Bronchial epithelial cell (primary cell): ENCODE measurements around the gene KRT39. TPM values are rescaled to one million over a fixed set of nuclear protein-coding genes. Genes with fewer than 3 reads are reported as not detected.

Experiments
- DNase-seq: peaks from one replicate; pipeline ENCODE4 v3.0.0-alpha.2; 2010; ENCODE audit warnings: low read depth
- FAIRE-seq: peaks from 2 replicates; lab custom pipeline; 2011; peaks lifted over from hg19 to GRCh38; lab: Jason Lieb, UNC
- H3K27me3 ChIP-seq: 2 replicates; pipeline ENCODE4 v1.5.1; 2011; ENCODE audit warnings: low read length; ENCODE audit not compliant: control insufficient read depth, insufficient read depth
- H3K36me3 ChIP-seq: 2 replicates; pipeline ENCODE4 v1.5.1; 2011; ENCODE audit warnings: low read length; ENCODE audit not compliant: control insufficient read depth, insufficient read depth
- H3K4me3 ChIP-seq: 2 replicates; pipeline ENCODE4 v1.5.1; 2011; ENCODE audit warnings: mild to moderate bottlenecking, low read depth, low read length, control low read depth
- total RNA-seq: library from RNA; depleted of rRNA; stranded (reverse); fragments of >200 nt; gene quantifications from 2 replicates; pipeline ENCODE4 v1.2.1, GENCODE V29; 2014
- TF ChIP-seq, protein P1 (sequence below): IDR thresholded peaks from 2 replicates; pipeline ENCODE4 v1.5.1; 2011; ENCODE audit warnings: mild to moderate bottlenecking, moderate library complexity, low read length, control low read depth, inconsistent platforms; ENCODE audit not compliant: insufficient read depth, severe bottlenecking

Gene KRT39
- total RNA-seq, 1 donor from 2014 or later = not detected

DNA sequence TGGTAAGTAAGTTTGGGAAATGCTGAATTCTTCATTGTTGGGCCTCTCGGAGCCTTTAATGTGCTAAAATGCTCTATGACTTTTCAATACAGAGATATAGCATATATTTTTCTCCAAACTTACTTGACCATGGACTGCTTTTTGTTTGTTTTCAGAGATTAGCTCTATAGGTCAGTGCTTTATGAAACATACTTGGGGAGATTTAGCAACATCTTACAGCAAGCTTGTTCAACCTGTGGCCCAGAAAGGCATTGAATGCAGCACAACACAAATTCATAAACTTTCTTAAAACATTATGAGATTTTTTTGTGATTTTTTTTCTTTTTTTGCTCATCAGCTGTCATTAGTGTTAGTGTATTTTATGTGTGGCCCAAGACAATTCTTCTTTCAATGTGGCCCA, 43.2 kb upstream of the KRT39 start:
- H3K36me3 ChIP-seq = no peaks in the 10 kb centered on the region
- TF ChIP-seq, protein P1, sequence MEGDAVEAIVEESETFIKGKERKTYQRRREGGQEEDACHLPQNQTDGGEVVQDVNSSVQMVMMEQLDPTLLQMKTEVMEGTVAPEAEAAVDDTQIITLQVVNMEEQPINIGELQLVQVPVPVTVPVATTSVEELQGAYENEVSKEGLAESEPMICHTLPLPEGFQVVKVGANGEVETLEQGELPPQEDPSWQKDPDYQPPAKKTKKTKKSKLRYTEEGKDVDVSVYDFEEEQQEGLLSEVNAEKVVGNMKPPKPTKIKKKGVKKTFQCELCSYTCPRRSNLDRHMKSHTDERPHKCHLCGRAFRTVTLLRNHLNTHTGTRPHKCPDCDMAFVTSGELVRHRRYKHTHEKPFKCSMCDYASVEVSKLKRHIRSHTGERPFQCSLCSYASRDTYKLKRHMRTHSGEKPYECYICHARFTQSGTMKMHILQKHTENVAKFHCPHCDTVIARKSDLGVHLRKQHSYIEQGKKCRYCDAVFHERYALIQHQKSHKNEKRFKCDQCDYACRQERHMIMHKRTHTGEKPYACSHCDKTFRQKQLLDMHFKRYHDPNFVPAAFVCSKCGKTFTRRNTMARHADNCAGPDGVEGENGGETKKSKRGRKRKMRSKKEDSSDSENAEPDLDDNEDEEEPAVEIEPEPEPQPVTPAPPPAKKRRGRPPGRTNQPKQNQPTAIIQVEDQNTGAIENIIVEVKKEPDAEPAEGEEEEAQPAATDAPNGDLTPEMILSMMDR = no peak
- no peak for FAIRE-seq
- no peak for DNase-seq
- H3K4me3 ChIP-seq = no peak overlapping the region
- H3K27me3 ChIP-seq = no peaks in the 10 kb centered on the region

DNA sequence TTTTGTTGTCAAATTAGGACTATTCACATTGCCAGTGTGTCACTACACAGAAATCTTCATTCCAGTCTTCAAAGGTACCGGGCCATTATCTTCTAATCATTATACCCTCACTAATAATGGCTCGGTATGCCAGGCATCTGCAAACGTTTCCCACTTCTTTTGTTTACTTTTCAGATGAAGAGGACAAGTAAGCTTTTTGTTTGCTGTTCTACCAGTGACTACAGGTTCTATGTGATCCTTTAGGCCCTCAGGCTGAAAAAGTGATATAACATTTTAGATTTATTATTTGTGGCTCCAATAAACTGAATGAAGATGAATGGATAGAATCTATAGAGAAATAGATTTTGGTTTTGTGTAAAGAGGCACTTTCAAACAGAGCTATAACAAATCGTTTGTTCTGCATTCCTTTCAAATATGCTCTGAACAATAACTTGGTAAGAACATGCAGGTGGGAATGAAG, 42.6 kb upstream of the KRT39 start:
- FAIRE-seq (no peak), DNase-seq (peak; percentile 45)

DNA sequence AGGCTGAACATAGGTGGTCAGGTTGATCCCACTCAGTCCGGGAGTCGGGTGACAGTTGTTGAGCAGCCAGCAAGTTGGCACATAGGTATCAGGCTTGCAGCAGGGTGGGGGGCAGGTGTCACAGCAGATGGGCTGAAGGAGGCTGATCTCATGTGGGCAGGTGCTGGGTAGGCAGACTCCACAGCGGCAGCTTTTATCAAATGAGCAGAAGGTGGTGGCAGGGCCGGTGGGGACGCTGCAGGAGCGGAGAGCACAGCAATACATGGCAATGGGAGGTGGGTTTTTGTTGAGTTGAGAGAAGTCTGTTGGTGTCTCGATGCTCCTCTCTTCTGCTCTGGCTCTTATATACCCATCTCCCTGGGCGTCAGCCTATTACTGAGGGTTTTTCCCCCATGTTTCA, 42.1 kb upstream of the KRT39 start, which contains the start of gene KRTAP3-1:
Gene KRTAP3-1, minus strand, starts transcription at position 318 of the 400 bp plus-strand sequence. Its CDS starts 54 bp downstream, at position 264.
- Histone ChIP-seq H3K27me3 (no peaks in the 10 kb centered on the region), H3K4me3 (no peak within 1 kb of the TSS), H3K36me3 (no peaks in the 10 kb centered on the region)
- TF ChIP-seq, protein P1 = no peak
- no peak for DNase-seq
- no peak for FAIRE-seq

More for the DNA sequence above, 42.6 kb upstream of the KRT39 start:
- Histone ChIP-seq H3K4me3 (no peak overlapping the region), H3K27me3 (no peaks in the 10 kb centered on the region), H3K36me3 (no peaks in the 10 kb centered on the region)
- TF ChIP-seq, protein P1 = no peak

DNA sequence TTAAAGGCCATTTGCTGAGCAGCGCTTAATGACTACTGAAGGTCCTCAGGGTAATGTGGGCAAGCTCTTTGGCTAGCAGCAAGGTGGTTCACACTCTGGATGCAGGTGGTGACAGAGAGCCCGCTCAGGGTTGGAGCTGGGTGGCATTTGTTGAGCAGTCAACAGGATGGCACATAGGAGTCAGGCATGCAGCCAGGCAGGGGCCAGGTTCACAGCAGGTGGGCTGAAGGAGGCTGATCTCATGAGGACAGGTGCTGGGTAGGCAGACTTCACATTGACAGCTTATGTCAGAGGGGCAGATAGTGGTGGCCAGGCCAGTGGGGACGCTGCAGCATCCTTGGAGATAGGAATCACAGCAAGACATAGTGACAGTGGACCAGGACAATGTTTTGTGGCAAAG, 37.6 kb upstream of the KRT39 start:
- Histone ChIP-seq H3K27me3 (no peaks in the 10 kb centered on the region), H3K36me3 (no peaks in the 10 kb centered on the region), H3K4me3 (no peak overlapping the region)
- TF ChIP-seq, protein P1 = no peak
- FAIRE-seq (no peak), DNase-seq (no peak)

DNA sequence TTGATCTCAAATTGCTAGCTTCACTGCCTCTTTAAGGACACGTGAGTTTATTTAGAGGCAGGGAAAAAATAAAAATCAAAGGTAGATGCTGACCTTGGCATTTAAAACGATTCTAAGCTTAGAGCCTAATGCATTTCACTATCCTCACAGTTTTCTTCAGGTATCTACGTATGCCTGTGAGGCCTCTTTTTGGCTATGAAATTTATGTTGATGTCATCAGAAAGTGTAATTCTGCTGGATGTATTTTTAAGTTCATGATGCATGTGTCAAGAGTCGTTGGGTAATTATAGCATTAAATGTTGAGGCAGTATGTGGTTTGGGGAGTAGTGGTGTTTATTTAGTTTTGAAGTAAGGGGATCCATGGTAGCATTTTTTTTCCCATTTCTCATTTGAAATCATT, 37.2 kb upstream of the KRT39 start:
- TF ChIP-seq, protein P1 = no peak
- Histone ChIP-seq H3K4me3 (no peak overlapping the region), H3K36me3 (no peaks in the 10 kb centered on the region), H3K27me3 (no peaks in the 10 kb centered on the region)
- DNase-seq (no peak), FAIRE-seq (no peak)

DNA sequence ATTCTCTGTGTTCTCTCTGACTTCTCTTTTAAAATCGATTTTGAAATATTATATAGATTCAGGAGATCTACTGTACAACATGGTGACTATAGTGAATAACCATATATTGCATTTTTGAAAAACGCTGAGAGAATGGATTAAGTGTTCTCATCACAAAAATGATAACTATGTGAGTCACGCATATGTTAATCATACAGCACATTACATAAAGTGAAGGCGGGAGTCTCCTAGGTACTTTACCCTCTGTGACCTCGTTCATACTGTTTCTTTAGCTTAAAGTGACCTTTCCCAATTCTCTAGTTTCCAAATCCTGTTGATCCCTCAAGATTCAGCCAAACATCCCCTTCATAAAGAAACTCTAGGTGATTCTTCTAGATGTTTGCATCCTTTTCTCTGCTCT, 36.1 kb upstream of the KRT39 start:
- H3K27me3 ChIP-seq = no peaks in the 10 kb centered on the region
- DNase-seq (peak; percentile 90), FAIRE-seq (no peak)
- no peaks in the 10 kb centered on the region for H3K36me3 ChIP-seq
- no peak overlapping the region for H3K4me3 ChIP-seq
- TF ChIP-seq, protein P1 = no peak
